HG03571 (cell line): ENCODE data around the gene LRTM2.

Experiments used
- ATAC-seq: cut with Tn5 transposase; IDR thresholded peaks from one replicate; pipeline ENCODE4 v1.9.1; 2021; ENCODE audit not compliant: unreplicated experiment

The LRTM2 gene

GRCh38 chr12:1882850-1883470 lies 62.6 kb downstream of the LRTM2 start:
- no peak for ATAC-seq

DNA sequence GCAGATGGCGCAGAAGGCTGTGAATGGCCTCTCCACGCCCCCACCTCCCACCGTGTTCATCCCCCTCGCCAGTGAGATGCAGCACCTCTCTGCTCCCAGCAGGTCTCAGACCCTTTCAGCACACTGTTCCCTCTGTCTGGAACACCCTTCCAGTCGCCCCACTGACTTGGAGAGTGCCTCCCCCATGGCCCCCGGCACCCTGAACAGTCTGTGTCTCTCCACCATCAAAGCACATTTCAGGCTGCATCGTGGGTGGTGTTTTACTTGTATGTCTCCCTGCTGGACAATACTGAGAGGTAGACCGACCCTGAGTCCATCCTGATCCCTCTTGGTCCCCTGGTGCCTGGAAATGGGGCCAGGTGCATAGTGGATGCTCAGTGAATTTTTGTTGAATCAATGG lies 63.1 kb downstream of the LRTM2 start:
- ATAC-seq: no peak

DNA sequence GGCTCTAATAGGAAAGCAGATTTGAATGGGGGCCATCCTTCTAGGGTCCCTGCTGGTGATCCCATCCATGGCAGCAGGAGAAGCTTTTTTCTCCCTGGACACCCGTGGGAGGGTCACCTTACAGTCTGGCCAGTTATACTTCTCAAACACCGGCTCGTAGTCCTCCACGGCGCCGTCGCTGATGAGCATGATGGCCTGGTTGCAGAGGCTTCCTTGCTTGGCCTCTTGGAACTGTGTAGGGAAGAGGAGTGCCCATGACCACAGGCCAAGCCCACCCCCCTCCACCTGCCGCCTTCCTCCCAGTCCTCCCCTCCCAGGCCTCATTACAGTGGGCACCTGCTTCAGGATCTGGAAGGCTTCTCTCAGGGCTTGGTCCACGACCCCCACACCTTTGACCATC lies 64.3 kb downstream of the LRTM2 start:
- ATAC-seq: no peak

GRCh38 chr12:1885082-1885596 lies 64.8 kb downstream of the LRTM2 start:
- no peak for ATAC-seq

DNA sequence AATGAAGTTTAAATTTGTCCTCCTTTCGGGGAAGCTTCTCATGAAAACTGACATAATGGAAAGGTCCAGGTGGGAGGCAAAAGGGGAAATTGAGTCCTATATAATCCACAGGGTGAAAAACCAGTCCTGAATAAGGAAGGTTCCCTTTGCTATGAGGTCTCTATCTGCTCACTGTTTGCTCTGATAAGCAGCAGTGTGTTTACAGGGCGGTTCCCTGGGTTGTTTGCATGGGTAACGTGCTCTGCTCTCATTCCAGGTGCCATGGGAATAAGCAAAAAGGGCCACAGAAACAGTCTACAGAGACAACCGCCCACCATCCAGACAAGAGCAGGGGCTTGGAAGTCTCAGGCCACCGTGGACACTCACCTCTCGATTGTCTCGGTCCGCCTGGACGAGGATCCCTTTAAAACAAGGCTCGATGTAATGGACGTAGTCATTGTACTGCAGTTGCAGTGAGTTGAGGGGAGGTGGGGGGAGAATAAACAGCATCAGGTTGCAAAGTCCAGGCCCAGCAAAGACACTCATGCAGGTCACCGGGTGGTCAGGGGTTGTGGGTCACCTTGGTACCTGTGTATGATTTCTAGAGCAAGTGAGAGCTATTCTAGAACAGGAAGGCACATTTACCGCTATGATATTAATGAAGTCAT lies 65.4 kb downstream of the LRTM2 start:
- ATAC-seq: no peak
